HEK293T (cell line): ENCODE data around the gene CNN3.

Experiments used
- BHLHE40 ChIP-seq: fragments of 450-650 bp; IDR thresholded peaks from 2 replicates; pipeline ENCODE4 v1.6.1; 2016; ENCODE audit warnings: mild to moderate bottlenecking, moderate library complexity, borderline replicate concordance
- ELF4 ChIP-seq: fragments of 450-650 bp; IDR thresholded peaks from 2 replicates; pipeline ENCODE4 v1.6.1; 2017; ENCODE audit warnings: antibody characterized with exemption
- FOXM1 ChIP-seq: fragments of 450-650 bp; IDR thresholded peaks from 2 replicates; pipeline ENCODE4 v1.6.1; 2017; ENCODE audit warnings: mild to moderate bottlenecking, borderline replicate concordance
- LEF1 ChIP-seq: fragments of 450-650 bp; IDR thresholded peaks from 2 replicates; pipeline ENCODE4 v1.6.1; 2017; ENCODE audit warnings: mild to moderate bottlenecking, borderline replicate concordance
- NFRKB ChIP-seq: fragments of 450-650 bp; IDR thresholded peaks from 2 replicates; pipeline ENCODE4 v1.6.1; 2016; ENCODE audit warnings: mild to moderate bottlenecking, moderate library complexity
- SP1 ChIP-seq: fragments of 450-650 bp; IDR thresholded peaks from 2 replicates; pipeline ENCODE4 v1.6.1; 2017

GRCh38 chr1:94925004-94925403, 1.9 kb downstream of the CNN3 start:
- no peak for TF ChIP-seq SP1
- TF ChIP-seq BHLHE40: no peak
- no peak for TF ChIP-seq FOXM1
- TF ChIP-seq ELF4: no peak
- no peak for TF ChIP-seq LEF1
- no peak for TF ChIP-seq NFRKB
